ENCODE data around the gene SFXN5.

- TF ChIP-seq MAFK (IDR thresholded peaks at IDR 0.05; ENCODE audit: low read depth, low read length), result no peak
- no peak for TF ChIP-seq CTCF (IDR thresholded peaks at IDR 0.05; ENCODE audit: control extremely low read depth in 1 of 3, insufficient read depth in 1 of 3, low read depth in 1 of 3, low read length in 3 of 3)
- TF ChIP-seq POLR2AphosphoS5 (IDR thresholded peaks at IDR 0.05; ENCODE audit: low read depth, low read length), result no peak
- no peak for TF ChIP-seq TAF1 (IDR thresholded peaks at IDR 0.05; ENCODE audit: low read depth, low read length)
- TF ChIP-seq HDAC6 (IDR thresholded peaks at IDR 0.05; ENCODE audit: low read depth, low read length), result no peak
- no peak for TF ChIP-seq YY1 (IDR thresholded peaks at IDR 0.05; ENCODE audit: low read depth, low read length)
- no peak for TF ChIP-seq RNF2 (IDR thresholded peaks at IDR 0.05; ENCODE audit: borderline replicate concordance, low read depth, low read length, missing control alignments, poor library complexity, severe bottlenecking)
- no peak for TF ChIP-seq SAP30 (IDR thresholded peaks at IDR 0.05; ENCODE audit: insufficient read depth, insufficient replicate concordance, low read length)
- TF ChIP-seq SIN3A (conservative IDR thresholded peaks at IDR 0.05 in 1 of 2, IDR thresholded peaks at IDR 0.05 in 1 of 2; ENCODE audit: low read depth in 1 of 2, low read length in 2 of 2), result no peak
- no peak for TF ChIP-seq RAD21 (IDR thresholded peaks at IDR 0.05 in 1 of 2, conservative IDR thresholded peaks at IDR 0.05 in 1 of 2; ENCODE audit: low read depth in 2 of 2, low read length in 2 of 2)
- no peak for TF ChIP-seq CHD2 (IDR thresholded peaks at IDR 0.05; ENCODE audit: low read length)
- TF ChIP-seq MAX (IDR thresholded peaks at IDR 0.05), result no peak
- TF ChIP-seq POLR2A (IDR thresholded peaks at IDR 0.05; ENCODE audit: control extremely low read depth in 1 of 2, low read depth in 2 of 2, low read length in 2 of 2), result no peak
- no peak for TF ChIP-seq POU5F1 (IDR thresholded peaks at IDR 0.05; ENCODE audit: low read depth, low read length)
Observed at GRCh38 chr2:73101626-73102256, 30.2 kb upstream of the SFXN5 start.
